ENCODE results near the gene PLEKHG4B. TPM values are rescaled to one million over a fixed set of nuclear protein-coding genes. Genes with fewer than 3 reads are reported as not detected.

PLEKHG4B gene
- total RNA-seq, 1 experiment from 2014 or later, result not detected

GRCh38 chr5:90590-91547 lies 1.1 kb upstream of the PLEKHG4B start:
- Mint-ChIP-seq H3K27ac (ENCODE audit: low read depth, unreplicated experiment) (no peak overlapping the region), H3K27me3 (ENCODE audit: insufficient read depth, unreplicated experiment) (peaks cover 88% of the 10 kb centered on the region), H3K36me3 (ENCODE audit: insufficient read depth, unreplicated experiment) (no peaks in the 10 kb centered on the region), H3K4me1 (ENCODE audit: insufficient read depth, unreplicated experiment) (peaks cover 9% of the 10 kb centered on the region), H3K9me3 (ENCODE audit: unreplicated experiment) (no peaks in the 10 kb centered on the region), H3K4me3 (ENCODE audit: unreplicated experiment) (no peak overlapping the region)
- ChIA-PET CTCF (no interaction called here), POLR2A (interaction anchor here (1.0 kb wide), 1 partner anchor 24 kb away, joined by 3 read pairs; no protein-coding TSS in a partner anchor)
- no TSS peak for BruUV-seq (replicated peaks)
- TF ChIP-seq CTCF (IDR thresholded peaks at IDR 0.05; ENCODE audit: unreplicated experiment), result no peak
- intact Hi-C loops (cut with micrococcal nuclease), result no loop called here
- DNase-seq (ENCODE audit: unreplicated experiment), result peak; percentile 45

GRCh38 chr5:92401-93220 lies 643 bp downstream of the PLEKHG4B start:
- BruUV-seq (replicated peaks), result no TSS peak
- TF ChIP-seq CTCF (IDR thresholded peaks at IDR 0.05; ENCODE audit: unreplicated experiment), result no peak
- Mint-ChIP-seq H3K4me1 (ENCODE audit: insufficient read depth, unreplicated experiment) (peaks cover 9% of the 10 kb centered on the region), H3K27me3 (ENCODE audit: insufficient read depth, unreplicated experiment) (peaks cover 88% of the 10 kb centered on the region), H3K4me3 (ENCODE audit: unreplicated experiment) (no peak overlapping the region), H3K27ac (ENCODE audit: low read depth, unreplicated experiment) (no peak overlapping the region), H3K9me3 (ENCODE audit: unreplicated experiment) (no peaks in the 10 kb centered on the region), H3K36me3 (ENCODE audit: insufficient read depth, unreplicated experiment) (no peaks in the 10 kb centered on the region)
- no peak for DNase-seq (ENCODE audit: unreplicated experiment)
- CTCF ChIA-PET, result no interaction called here
- intact Hi-C loops (cut with micrococcal nuclease), result no loop called here
- POLR2A ChIA-PET, result no interaction called here

GRCh38 chr5:93221-93980 lies 1.4 kb downstream of the PLEKHG4B start:
- no TSS peak for BruUV-seq (replicated peaks)
- H3K4me1 Mint-ChIP-seq (ENCODE audit: insufficient read depth, unreplicated experiment), result peaks cover 9% of the 10 kb centered on the region
- no peak for DNase-seq (ENCODE audit: unreplicated experiment)
- ChIA-PET POLR2A (no interaction called here), CTCF (no interaction called here)
- TF ChIP-seq CTCF (IDR thresholded peaks at IDR 0.05; ENCODE audit: unreplicated experiment), result no peak
- H3K27me3 Mint-ChIP-seq (ENCODE audit: insufficient read depth, unreplicated experiment), result peaks cover 88% of the 10 kb centered on the region
- no peak overlapping the region for H3K4me3 Mint-ChIP-seq (ENCODE audit: unreplicated experiment)
- H3K9me3 Mint-ChIP-seq (ENCODE audit: unreplicated experiment), result no peaks in the 10 kb centered on the region
- no peak overlapping the region for H3K27ac Mint-ChIP-seq (ENCODE audit: low read depth, unreplicated experiment)
- no peaks in the 10 kb centered on the region for H3K36me3 Mint-ChIP-seq (ENCODE audit: insufficient read depth, unreplicated experiment)
- intact Hi-C loops (cut with micrococcal nuclease), result no loop called here

All from MCF 10A (cell line).